Neural cell (in vitro differentiated cells): ENCODE measurements around the gene PRR16. TPM values are rescaled to one million over a fixed set of nuclear protein-coding genes. Genes with fewer than 3 reads are reported as not detected.

ENCODE experiments used
- H2AFZ ChIP-seq: fragments of 200-600, 300-800 bp; sonication (generic), shearing (Covaris generic); 2 replicates; pipeline ENCODE4 v1.6.0; 2014; ENCODE audit warnings: low read depth, mild to moderate bottlenecking, antibody characterized with exemption, low read length, moderate library complexity
- H3F3A ChIP-seq: fragments of 200-600 bp; shearing (Covaris generic); 2 replicates; pipeline ENCODE4 v1.6.1; 2016; ENCODE audit warnings: mild to moderate bottlenecking, moderate library complexity, mixed read lengths, antibody characterized with exemption, low read length; ENCODE audit not compliant: insufficient read depth, poor library complexity, severe bottlenecking
- H3K27ac ChIP-seq: fragments of 200-600, 300-800 bp; sonication (generic), shearing (Covaris generic); 2 replicates; pipeline ENCODE4 v1.5.1; 2014; ENCODE audit warnings: mild to moderate bottlenecking, low read length, moderate library complexity
- H3K27me3 ChIP-seq: fragments of 300-800, 200-600 bp; sonication (generic), shearing (Covaris generic); 2 replicates; pipeline ENCODE4 v1.6.0; 2014; ENCODE audit warnings: mild to moderate bottlenecking, low read depth, low read length, moderate library complexity; ENCODE audit not compliant: insufficient read depth
- H3K36me3 ChIP-seq: fragments of 300-800, 200-600 bp; sonication (generic), shearing (Covaris generic); 2 replicates; pipeline ENCODE4 v1.5.1; 2014; ENCODE audit warnings: mild to moderate bottlenecking, antibody characterized with exemption, low read length, moderate library complexity; ENCODE audit not compliant: insufficient read depth
- H3K4me2 ChIP-seq: fragments of 300-800, 200-600 bp; sonication (generic), shearing (Covaris generic); 2 replicates; pipeline ENCODE4 v1.6.0; 2014; ENCODE audit warnings: mild to moderate bottlenecking, low read length
- H3K4me3 ChIP-seq: fragments of 300-800, 200-600 bp; sonication (generic), shearing (Covaris generic); 2 replicates; pipeline ENCODE4 v1.5.1; 2014; ENCODE audit warnings: mild to moderate bottlenecking, low read length, moderate library complexity
- H3K79me2 ChIP-seq: fragments of 200-600 bp; shearing (Covaris generic); replicated peaks from 2 replicates; pipeline ENCODE4 v1.6.0; 2014; ENCODE audit warnings: mild to moderate bottlenecking, low read length, moderate library complexity; ENCODE audit not compliant: insufficient read depth
- H3K9ac ChIP-seq: fragments of 300-800, 200-600 bp; sonication (generic), shearing (Covaris generic); 2 replicates; pipeline ENCODE4 v1.6.1; 2016; ENCODE audit warnings: mild to moderate bottlenecking, low read length, mixed read lengths
- H3K9me2 ChIP-seq: fragments of 200-600 bp; shearing (Covaris generic); 2 replicates; pipeline ENCODE4 v1.6.1; 2016; ENCODE audit warnings: mild to moderate bottlenecking, low read length, mixed read lengths; ENCODE audit not compliant: insufficient read depth
- H3K9me3 ChIP-seq: fragments of 200-600, 300-800 bp; sonication (generic), shearing (Covaris generic); 2 replicates; pipeline ENCODE4 v1.6.1; 2016; ENCODE audit warnings: mild to moderate bottlenecking, mixed run types, low read length, moderate library complexity, mixed read lengths
- H4K20me1 ChIP-seq: fragments of 200-600 bp; shearing (Covaris generic); 2 replicates; pipeline ENCODE4 v1.6.1; 2016; ENCODE audit warnings: mild to moderate bottlenecking, mixed run types; ENCODE audit not compliant: insufficient read depth
- EP300 ChIP-seq: fragments of 450-650 bp; conservative IDR thresholded peaks from 2 replicates; pipeline ENCODE4 v1.6.1; 2014; ENCODE audit warnings: antibody characterized with exemption, mild to moderate bottlenecking, moderate library complexity; ENCODE audit not compliant: poor library complexity, severe bottlenecking
- EZH2 ChIP-seq: fragments of 200-600, 300-800 bp; shearing (Covaris generic), sonication (generic); IDR thresholded peaks from 2 replicates; pipeline ENCODE4 v1.6.1; 2014; ENCODE audit warnings: antibody characterized with exemption, low read length, borderline replicate concordance, mild to moderate bottlenecking; ENCODE audit not compliant: insufficient read depth, poor library complexity, severe bottlenecking
- MXI1 ChIP-seq: fragments of 450-650 bp; conservative IDR thresholded peaks from 2 replicates; pipeline ENCODE4 v1.6.1; 2014; ENCODE audit warnings: antibody characterized with exemption, mild to moderate bottlenecking; ENCODE audit not compliant: poor library complexity, severe bottlenecking
- POLR2AphosphoS5 ChIP-seq: IDR thresholded peaks from 2 replicates; pipeline ENCODE4 v1.6.1; 2012
- RAD21 ChIP-seq: fragments of 450-650 bp; conservative IDR thresholded peaks from 2 replicates; pipeline ENCODE4 v1.6.1; 2014; ENCODE audit warnings: antibody characterized with exemption, mild to moderate bottlenecking, moderate library complexity
- SMC3 ChIP-seq: fragments of 450-650 bp; conservative IDR thresholded peaks from 2 replicates; pipeline ENCODE4 v1.6.1; 2014; ENCODE audit warnings: antibody characterized with exemption, mild to moderate bottlenecking, moderate library complexity; ENCODE audit not compliant: poor library complexity
- TAF1 ChIP-seq: IDR thresholded peaks from 2 replicates; pipeline ENCODE4 v1.6.1; 2012; ENCODE audit warnings: low read depth
- polyA plus RNA-seq: library from polyadenylated mRNA; depleted of rRNA; stranded (reverse); fragments of >200 nt; gene quantifications from 2 replicates; pipeline ENCODE4 v1.2.3, GENCODE V29; 2014
- TF ChIP-seq, protein P1 (sequence below): fragments of 450-650 bp; IDR thresholded peaks from 2 replicates; pipeline ENCODE4 v1.5.1; 2014; ENCODE audit warnings: antibody characterized with exemption, mild to moderate bottlenecking, moderate library complexity; ENCODE audit not compliant: poor library complexity, severe bottlenecking
- TF ChIP-seq, protein P2 (sequence below): IDR thresholded peaks from 2 replicates; pipeline ENCODE4 v1.6.1; 2012; ENCODE audit warnings: borderline replicate concordance

The PRR16 gene
- polyA plus RNA-seq, 1 donor from 2014 or later: 1.7 TPM

DNA sequence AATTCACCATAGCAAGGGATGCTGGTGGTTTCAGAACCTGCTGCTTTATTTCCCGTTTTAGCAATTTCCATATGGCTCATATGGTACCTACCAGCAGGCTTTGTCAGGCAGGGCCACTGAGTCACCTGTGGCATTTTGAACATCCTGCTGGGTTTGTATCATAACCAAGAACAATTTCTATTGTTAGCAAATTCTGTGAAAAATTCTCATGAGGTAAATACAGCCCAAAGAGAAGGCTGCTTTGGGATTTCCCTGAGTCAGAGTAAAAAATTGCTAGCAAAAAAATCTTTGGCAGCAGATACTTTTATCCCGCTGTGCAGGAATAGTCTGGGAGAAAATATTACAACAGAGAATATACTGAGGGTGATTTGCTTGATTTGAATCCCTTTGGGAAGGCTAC is 52.7 kb downstream of the PRR16 start:
- Histone ChIP-seq H3K4me2 (no peak overlapping the region), H3K79me2 (no peaks in the 10 kb centered on the region), H3K27ac (no peak overlapping the region)

DNA sequence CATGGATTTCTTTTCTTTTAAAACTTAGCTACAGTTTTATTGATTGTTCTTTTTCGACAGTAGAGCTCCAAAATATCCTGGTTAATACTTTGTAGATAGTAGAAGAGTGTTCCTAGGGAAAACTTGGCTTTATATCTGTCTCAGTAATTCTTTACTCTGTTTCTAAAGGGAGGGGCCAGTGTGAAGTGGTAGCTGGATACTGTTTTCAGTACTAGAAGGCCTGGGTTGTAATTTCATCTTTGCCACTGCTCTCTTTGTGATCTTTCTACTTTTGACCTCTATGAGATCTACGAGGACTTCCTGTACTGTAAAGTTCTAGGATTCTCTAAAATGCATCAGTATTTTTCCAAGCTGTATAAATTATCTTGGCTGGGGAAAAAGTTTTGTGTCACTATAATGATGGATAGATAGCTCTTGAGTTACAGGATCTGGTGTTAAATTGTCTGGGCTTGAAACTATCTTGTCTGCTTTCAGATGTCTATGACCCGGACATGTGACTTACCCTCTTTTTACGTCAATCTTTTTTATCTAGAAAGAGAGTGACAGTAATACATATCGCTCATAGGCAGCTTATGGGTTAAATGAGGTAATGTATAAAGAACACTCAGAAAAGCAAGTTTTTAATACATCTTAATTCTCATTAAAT is 53.6 kb downstream of the PRR16 start:
- no peaks in the 10 kb centered on the region for H3K79me2 ChIP-seq
- H4K20me1 ChIP-seq: no peaks in the 10 kb centered on the region
- no peak overlapping the region for H3K9ac ChIP-seq
- no peak overlapping the region for H3K4me3 ChIP-seq
- H3K36me3 ChIP-seq: no peaks in the 10 kb centered on the region
- H3K9me2 ChIP-seq: no peaks in the 10 kb centered on the region
- H3K27ac ChIP-seq: no peak overlapping the region
- H3K4me2 ChIP-seq: no peak overlapping the region
- H2AFZ ChIP-seq: no peak overlapping the region
- no peaks in the 10 kb centered on the region for H3F3A ChIP-seq
- no peaks in the 10 kb centered on the region for H3K27me3 ChIP-seq
- TF ChIP-seq EP300: no peak
- no peak for TF ChIP-seq TAF1
- TF ChIP-seq, protein P1, sequence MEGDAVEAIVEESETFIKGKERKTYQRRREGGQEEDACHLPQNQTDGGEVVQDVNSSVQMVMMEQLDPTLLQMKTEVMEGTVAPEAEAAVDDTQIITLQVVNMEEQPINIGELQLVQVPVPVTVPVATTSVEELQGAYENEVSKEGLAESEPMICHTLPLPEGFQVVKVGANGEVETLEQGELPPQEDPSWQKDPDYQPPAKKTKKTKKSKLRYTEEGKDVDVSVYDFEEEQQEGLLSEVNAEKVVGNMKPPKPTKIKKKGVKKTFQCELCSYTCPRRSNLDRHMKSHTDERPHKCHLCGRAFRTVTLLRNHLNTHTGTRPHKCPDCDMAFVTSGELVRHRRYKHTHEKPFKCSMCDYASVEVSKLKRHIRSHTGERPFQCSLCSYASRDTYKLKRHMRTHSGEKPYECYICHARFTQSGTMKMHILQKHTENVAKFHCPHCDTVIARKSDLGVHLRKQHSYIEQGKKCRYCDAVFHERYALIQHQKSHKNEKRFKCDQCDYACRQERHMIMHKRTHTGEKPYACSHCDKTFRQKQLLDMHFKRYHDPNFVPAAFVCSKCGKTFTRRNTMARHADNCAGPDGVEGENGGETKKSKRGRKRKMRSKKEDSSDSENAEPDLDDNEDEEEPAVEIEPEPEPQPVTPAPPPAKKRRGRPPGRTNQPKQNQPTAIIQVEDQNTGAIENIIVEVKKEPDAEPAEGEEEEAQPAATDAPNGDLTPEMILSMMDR: no peak
- no peak for TF ChIP-seq SMC3
- TF ChIP-seq MXI1: no peak
- no peak for TF ChIP-seq EZH2
- no peak for TF ChIP-seq RAD21
- TF ChIP-seq, protein P2, sequence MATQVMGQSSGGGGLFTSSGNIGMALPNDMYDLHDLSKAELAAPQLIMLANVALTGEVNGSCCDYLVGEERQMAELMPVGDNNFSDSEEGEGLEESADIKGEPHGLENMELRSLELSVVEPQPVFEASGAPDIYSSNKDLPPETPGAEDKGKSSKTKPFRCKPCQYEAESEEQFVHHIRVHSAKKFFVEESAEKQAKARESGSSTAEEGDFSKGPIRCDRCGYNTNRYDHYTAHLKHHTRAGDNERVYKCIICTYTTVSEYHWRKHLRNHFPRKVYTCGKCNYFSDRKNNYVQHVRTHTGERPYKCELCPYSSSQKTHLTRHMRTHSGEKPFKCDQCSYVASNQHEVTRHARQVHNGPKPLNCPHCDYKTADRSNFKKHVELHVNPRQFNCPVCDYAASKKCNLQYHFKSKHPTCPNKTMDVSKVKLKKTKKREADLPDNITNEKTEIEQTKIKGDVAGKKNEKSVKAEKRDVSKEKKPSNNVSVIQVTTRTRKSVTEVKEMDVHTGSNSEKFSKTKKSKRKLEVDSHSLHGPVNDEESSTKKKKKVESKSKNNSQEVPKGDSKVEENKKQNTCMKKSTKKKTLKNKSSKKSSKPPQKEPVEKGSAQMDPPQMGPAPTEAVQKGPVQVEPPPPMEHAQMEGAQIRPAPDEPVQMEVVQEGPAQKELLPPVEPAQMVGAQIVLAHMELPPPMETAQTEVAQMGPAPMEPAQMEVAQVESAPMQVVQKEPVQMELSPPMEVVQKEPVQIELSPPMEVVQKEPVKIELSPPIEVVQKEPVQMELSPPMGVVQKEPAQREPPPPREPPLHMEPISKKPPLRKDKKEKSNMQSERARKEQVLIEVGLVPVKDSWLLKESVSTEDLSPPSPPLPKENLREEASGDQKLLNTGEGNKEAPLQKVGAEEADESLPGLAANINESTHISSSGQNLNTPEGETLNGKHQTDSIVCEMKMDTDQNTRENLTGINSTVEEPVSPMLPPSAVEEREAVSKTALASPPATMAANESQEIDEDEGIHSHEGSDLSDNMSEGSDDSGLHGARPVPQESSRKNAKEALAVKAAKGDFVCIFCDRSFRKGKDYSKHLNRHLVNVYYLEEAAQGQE: no peak
- no peak for TF ChIP-seq POLR2AphosphoS5
- no peaks in the 10 kb centered on the region for H3K9me3 ChIP-seq

More for the DNA sequence above, 52.7 kb downstream of the PRR16 start:
- Histone ChIP-seq H4K20me1 (no peaks in the 10 kb centered on the region), H3K36me3 (no peaks in the 10 kb centered on the region), H3K4me3 (no peak overlapping the region), H3K9me2 (no peaks in the 10 kb centered on the region), H3F3A (no peaks in the 10 kb centered on the region), H2AFZ (no peak overlapping the region), H3K9ac (no peak overlapping the region), H3K9me3 (no peaks in the 10 kb centered on the region), H3K27me3 (no peaks in the 10 kb centered on the region)
- no peak for TF ChIP-seq RAD21
- no peak for TF ChIP-seq TAF1
- TF ChIP-seq MXI1: no peak
- TF ChIP-seq POLR2AphosphoS5: no peak
- no peak for TF ChIP-seq SMC3
- TF ChIP-seq, protein P2: no peak
- no peak for TF ChIP-seq EP300
- TF ChIP-seq, protein P1: no peak
